HG03066 (cell line): ENCODE data around the gene ARFGEF3.
"Not testable (repeated sequence)": the region's sequence is repeated elsewhere in the genome, so short reads cannot be mapped to it uniquely, and the experiment has no call there.

ENCODE experiments used
- ATAC-seq: cut with Tn5 transposase; IDR thresholded peaks from one replicate; pipeline ENCODE4 v1.9.1; 2021; ENCODE audit warnings: low read depth; ENCODE audit not compliant: unreplicated experiment

The ARFGEF3 gene

GRCh38 chr6:138341176-138341575 is 179.4 kb downstream of the ARFGEF3 start:
- ATAC-seq, result no peak

DNA sequence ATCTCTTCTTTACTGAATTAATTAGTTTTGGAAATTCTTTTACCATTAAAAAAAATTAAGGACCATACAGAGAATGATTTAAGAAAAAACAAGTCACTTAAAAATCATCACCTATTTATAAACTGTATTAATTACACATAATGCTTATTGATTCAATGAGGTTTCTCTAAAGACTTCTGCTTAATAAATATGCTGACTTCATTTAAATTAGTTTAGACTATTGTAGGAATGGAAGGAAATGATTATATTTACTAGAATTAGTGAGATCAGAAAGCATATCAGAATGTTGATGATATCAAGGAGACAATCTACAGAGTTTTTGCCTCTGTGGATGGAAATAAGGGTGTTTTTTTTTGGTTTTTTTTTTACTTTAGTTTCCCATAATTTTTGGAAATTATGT is 181.4 kb downstream of the ARFGEF3 start:
- ATAC-seq, result no peak

DNA sequence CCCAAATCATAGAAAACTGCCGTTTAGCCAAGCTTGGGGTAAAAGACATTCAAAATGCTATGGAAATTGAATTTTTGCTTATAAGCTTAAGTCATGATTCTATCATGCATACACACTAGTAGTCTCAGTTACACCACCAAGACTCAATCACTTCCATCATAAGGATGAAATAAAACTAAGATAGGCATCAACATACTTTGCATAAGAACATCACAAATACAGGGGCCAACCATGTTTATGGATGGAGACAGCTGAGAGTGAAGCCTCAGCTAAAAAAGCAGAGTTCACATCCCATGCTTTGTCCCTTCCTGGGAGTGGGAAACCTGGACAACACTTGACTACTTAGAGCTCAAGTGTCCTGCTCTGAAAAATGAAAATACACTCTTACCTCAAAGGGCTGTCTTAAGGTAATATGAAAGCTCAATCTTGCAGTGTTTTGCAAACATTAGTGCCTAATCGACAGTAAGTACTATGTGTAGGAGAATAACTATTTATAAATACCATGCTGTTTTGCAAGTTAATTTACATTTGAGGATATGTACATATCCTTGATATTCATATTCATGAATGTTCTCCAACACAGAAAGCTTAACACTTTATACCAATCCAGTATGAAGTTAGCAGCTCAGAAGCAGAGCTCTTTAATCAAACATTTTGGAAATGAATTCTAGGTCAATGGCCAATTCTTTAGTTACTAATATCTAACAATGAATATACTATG is 184.0 kb downstream of the ARFGEF3 start:
- no peak for ATAC-seq

DNA sequence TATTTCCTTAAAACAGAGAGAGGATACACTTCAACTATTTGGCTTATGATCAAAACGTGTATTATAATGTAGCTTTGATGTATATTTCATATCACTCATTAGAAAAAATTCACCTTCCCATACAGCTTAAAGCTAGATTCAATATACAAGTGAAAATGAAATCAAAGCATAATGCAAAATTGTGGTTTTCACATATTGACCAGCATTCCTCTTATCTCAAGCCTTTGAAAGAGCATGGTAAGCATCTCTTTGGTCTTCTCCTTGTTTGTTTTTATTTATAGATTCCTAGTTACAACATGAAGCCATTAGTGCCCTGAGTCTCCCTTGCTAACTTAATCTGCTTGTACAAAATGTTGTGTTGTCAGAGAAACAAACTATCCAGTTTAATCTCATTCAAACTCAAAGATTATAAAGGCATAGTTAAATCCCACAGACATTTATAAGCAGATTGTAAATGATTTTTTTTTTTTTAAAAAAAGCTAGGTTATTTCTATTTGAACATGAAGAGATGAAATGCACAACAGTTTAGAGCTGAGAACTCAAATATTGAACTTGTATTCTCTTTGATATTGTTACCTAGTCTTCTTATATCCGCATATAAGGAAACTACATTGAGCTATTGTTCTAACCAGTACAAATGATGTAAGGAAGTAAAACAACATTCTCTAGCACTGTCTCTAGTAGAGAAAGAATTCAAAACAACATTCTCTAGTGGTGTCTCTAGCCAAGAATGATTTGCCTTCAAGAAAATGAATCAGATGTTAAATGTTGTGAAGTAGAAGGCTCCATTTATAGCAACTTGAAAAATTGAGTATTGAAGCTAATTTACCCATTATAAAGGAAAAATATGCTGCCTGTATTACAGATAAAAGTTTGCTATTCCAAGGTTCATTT is 184.8 kb downstream of the ARFGEF3 start:
- no peak for ATAC-seq

- ATAC-seq, result no peak
Measured at GRCh38 chr6:138347864-138348263, 186.1 kb downstream of the ARFGEF3 start.

GRCh38 chr6:138349891-138350290 is 188.2 kb downstream of the ARFGEF3 start:
- ATAC-seq, result no peak

DNA sequence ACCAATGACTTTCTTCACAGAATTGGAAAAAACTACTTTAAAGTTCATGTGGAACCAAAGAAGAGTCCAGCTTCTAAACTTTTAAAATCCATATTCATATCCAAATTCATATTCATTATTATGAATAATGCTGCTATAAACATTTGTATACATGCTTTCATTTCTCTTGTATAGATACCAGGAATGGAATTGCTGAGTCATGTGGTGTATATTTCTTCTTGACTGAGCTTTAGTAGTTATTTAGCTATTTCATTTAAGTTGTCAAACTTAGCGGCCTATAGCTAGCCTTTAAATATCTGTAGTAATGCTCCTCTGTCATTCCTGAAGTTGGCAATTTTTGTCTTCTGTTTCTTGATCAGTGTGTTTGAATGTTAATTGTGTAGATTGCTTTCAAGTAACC is 196.2 kb downstream of the ARFGEF3 start:
- no peak for ATAC-seq

- not testable (repeated sequence) for ATAC-seq
Measured at GRCh38 chr6:138368684-138369083, 206.9 kb downstream of the ARFGEF3 start.

DNA sequence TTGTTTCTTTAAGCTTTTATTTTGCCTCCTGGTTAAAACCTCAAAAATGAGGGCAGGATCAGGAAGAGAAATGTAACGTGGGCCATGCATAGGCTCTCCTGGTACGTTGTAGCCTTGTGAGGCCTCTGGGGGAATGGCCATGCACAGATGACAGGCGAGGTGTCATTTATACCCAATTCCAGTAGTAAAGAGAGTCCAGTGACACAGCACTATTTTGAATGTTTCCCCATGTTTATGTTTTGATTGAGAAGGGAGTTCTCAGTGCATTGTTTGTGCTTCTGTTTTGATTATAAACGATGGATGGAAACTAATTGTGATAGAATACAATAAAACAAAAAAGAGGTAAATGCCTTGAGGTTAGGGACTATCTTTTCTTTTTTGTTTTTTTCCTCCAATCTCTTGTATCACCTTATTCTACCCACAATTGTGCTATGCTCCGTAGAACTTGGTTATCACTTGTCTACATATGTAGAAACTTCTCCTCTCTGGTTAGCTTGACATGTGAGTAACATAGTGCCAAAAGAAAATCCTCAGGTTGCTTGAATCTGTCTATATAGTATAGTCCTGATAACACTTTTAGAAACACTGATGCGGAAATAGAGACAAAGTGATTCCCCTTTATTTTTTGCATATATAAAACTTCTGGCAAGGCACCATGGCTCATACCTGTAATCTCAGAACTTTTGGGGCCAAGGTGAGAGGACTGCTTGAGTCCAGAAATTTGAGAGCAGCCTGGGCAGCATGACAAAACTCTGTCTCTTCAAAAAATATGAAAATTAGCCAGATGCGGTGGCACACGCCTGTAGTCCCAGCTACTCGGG is 209.1 kb downstream of the ARFGEF3 start:
- no peak for ATAC-seq

GRCh38 chr6:138371452-138371711 is 209.6 kb downstream of the ARFGEF3 start:
- ATAC-seq, result no peak

- no peak for ATAC-seq
Measured at GRCh38 chr6:138371720-138372119, 210.0 kb downstream of the ARFGEF3 start.

GRCh38 chr6:138372711-138373463 is 211.1 kb downstream of the ARFGEF3 start:
- no peak for ATAC-seq

DNA sequence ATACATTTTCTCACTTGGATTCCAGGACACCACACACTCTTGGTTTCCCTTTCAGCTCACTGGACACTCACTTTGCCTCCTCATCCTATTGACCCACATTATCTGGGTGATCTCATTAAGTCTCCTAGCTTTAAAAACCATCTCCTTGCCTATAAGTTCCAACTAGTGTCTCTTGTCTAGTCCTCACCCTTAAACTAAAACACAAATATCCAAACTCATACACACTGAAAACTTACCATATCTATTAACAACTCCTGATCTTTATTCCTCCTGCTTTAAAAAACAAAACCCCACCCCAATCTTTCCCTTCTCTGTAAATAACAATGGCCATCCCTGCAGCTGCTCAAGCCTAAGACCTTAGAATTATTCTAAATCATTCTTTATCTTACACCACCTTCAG is 212.5 kb downstream of the ARFGEF3 start:
- no peak for ATAC-seq

DNA sequence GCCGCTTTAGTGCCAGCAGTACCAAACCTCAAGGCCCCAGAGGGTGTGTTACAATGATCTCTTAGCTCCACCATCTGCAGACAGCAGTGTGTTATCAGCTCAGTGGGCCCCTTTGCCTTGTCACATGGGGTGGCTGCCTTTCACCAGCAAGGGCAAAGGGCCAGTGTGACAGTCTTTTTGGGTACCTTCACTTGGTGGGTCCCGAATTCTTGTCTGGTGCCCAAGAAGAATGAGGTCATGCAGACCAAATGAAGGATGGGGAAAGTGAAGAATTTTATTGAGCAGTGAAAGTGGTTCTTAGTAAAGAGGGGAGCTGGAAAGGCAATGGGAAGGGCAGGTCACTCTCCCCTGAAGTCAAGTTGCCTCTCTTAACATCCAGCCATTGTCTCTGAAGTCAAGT is 213.1 kb downstream of the ARFGEF3 start:
- ATAC-seq, result no peak

- ATAC-seq, result no peak
Measured at GRCh38 chr6:138377042-138377441, 215.3 kb downstream of the ARFGEF3 start.

- no peak for ATAC-seq
Measured at GRCh38 chr6:138377844-138378243, 216.1 kb downstream of the ARFGEF3 start, which contains the start of gene SMIM28. TSS of gene SMIM28 (plus strand) at chr6:138377905. CDS start at chr6:138378073, 168 bp downstream.

DNA sequence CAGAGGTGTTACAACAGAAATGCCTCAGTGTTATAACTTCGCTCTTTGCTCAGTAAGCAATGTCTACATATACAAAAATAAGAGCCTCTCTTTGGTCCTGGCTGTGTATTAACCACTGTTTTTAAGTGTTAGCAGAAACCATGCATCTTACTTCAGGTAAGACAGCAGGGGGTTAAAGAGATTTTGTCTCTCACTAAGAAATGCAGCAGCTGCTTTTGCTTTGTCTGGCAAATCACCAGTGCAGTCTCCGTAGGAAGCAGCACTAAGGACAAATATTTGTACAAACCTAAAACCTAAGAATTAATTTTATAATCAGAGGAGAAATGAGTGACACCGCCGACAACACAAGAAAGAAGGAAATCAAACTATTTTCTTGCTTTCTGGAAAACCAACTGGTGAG is 216.7 kb downstream of the ARFGEF3 start:
- no peak for ATAC-seq

DNA sequence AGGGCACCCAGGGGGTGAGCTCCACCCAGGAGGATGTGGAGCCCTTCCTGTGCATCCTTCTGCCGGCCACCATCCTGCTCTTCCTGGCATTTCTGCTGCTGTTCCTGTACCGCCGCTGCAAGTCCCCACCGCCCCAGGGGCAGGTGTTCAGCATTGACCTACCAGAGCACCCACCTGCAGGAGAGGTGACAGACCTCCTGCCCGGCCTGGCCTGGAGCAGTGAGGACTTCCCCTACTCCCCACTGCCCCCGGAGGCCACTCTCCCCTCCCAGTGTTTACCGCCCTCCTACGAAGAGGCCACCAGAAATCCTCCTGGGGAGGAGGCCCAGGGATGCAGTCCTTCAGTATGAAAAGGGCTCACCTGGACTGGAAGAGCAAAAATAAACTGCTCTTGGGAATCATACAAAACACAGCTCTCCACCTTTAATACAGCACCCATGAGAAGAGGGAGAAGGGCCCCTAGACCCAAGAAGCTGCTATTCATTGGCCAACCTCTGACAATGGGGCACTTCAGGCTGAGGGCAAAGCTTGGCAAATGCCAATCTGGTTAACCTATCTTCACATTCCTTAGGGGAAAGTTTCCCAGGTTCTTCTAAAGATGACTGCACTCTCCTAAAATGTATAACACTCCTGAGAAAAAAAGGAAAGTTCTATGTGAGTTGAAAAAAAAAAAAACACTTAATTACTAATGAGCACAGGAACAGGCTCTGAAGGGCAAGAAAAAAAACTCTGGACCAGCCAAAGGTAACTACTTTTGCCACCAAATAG is 220.9 kb downstream of the ARFGEF3 start:
- ATAC-seq, result no peak

- ATAC-seq, result no peak
Measured at GRCh38 chr6:138383776-138384175, 222.0 kb downstream of the ARFGEF3 start.

DNA sequence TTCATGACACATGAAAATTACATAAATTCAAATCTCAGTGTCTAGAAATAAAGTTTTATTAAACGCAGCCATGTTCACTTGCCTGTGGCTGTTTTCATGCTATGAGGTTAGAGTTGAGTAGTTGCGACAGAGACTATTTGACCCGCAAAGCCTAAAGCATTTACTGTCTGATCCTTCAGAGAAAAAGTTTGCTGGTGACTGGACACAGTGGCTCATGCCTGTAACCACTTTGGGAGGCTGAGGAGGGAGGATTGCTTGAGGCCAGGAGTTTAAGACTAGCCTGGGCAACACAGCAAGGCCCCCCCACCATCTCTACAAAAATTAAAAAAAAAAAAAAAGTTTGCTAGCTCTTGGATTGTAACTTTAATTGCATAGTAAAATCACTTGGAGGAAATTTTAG is 225.2 kb downstream of the ARFGEF3 start:
- ATAC-seq, result no peak
